ENCODE data around the gene GRIN2D.
"Not testable (repeated sequence)": the region's sequence is repeated elsewhere in the genome, so short reads cannot be mapped to it uniquely, and the experiment has no call there.

DNA sequence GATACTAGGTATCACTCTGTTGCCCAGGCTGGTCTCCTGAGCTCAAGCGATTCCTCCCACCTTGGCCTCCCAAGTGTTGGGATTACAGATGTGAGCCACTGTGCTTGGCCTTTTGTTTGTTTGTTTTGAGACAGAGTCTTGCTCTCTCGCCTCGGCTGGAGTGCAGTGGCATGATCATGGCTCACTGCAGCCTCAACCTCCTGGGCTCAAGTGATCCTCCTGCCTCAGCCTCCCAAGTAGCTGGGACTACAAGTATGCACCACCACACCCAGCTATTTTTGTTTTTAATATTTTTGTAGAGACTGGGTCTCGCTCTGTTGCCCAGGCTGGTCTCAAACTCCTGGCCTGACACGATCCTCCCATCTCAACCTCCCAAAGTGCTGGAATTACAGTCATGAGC, 21.7 kb upstream of the GRIN2D start:
- TF ChIP-seq TAF1 (IDR thresholded peaks at IDR 0.05; ENCODE audit: low read depth); POLR2AphosphoS5 (IDR thresholded peaks at IDR 0.05): not testable (repeated sequence)
- TF ChIP-seq, protein P1, sequence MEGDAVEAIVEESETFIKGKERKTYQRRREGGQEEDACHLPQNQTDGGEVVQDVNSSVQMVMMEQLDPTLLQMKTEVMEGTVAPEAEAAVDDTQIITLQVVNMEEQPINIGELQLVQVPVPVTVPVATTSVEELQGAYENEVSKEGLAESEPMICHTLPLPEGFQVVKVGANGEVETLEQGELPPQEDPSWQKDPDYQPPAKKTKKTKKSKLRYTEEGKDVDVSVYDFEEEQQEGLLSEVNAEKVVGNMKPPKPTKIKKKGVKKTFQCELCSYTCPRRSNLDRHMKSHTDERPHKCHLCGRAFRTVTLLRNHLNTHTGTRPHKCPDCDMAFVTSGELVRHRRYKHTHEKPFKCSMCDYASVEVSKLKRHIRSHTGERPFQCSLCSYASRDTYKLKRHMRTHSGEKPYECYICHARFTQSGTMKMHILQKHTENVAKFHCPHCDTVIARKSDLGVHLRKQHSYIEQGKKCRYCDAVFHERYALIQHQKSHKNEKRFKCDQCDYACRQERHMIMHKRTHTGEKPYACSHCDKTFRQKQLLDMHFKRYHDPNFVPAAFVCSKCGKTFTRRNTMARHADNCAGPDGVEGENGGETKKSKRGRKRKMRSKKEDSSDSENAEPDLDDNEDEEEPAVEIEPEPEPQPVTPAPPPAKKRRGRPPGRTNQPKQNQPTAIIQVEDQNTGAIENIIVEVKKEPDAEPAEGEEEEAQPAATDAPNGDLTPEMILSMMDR (IDR thresholded peaks at IDR 0.05; ENCODE audit: poor library complexity, severe bottlenecking): not testable (repeated sequence)
